K562 (cell line): ENCODE measurements around the gene LUC7L. TPM values are rescaled to one million over a fixed set of nuclear protein-coding genes. Genes with fewer than 3 reads are reported as not detected.

Experiments
- BRF1 ChIP-seq: IDR thresholded peaks from 3 replicates; pipeline ENCODE4 v1.6.1; 2011; ENCODE audit warnings: borderline replicate concordance, mild to moderate bottlenecking; ENCODE audit not compliant: insufficient read length; ENCODE audit errors: extremely low read depth
- DACH1 ChIP-seq: fragments of 450-650 bp; IDR thresholded peaks from 2 replicates; pipeline ENCODE4 v1.6.1; 2018; ENCODE audit not compliant: partially characterized antibody
- FOS ChIP-seq: IDR thresholded peaks from 3 replicates; pipeline ENCODE4 v1.6.1; 2011; ENCODE audit not compliant: insufficient read length; ENCODE audit errors: extremely low read depth
- MAFK ChIP-seq: IDR thresholded peaks from 2 replicates; pipeline ENCODE4 v1.6.1; 2011; ENCODE audit warnings: low read length, improper control_type of control experiment
- NFIC ChIP-seq: fragments of 450-650 bp; IDR thresholded peaks from 2 replicates; pipeline ENCODE4 v1.6.1; 2017; ENCODE audit warnings: mild to moderate bottlenecking, inconsistent platforms
- SAFB2 ChIP-seq: fragments of 200-400 bp; formaldehyde crosslinking; IDR thresholded peaks from 2 replicates; pipeline ENCODE4 v1.6.1; 2018; ENCODE audit warnings: borderline replicate concordance, low read length, low read depth, moderate library complexity; ENCODE audit not compliant: severe bottlenecking
- SP2 ChIP-seq: IDR thresholded peaks from 2 replicates; pipeline ENCODE4 v1.6.1; 2011; ENCODE audit warnings: mild to moderate bottlenecking, low read depth, low read length, moderate library complexity; ENCODE audit not compliant: poor library complexity, severe bottlenecking; ENCODE audit errors: extremely low read depth
- ZBTB26 ChIP-seq: fragments of 450-650 bp; formaldehyde crosslinking; IDR thresholded peaks from 2 replicates; pipeline ENCODE4 v1.4.0; 2022; ENCODE audit warnings: missing genetic modification characterization
- ZNF143 ChIP-seq: sonication (generic); formaldehyde crosslinking; IDR thresholded peaks from 2 replicates; pipeline ENCODE4 v1.9.0; 2022; ENCODE audit warnings: mild to moderate bottlenecking, missing genetic modification reagents
- ZNF175 ChIP-seq: fragments of 200-800 bp; sonication (Bioruptor generic); IDR thresholded peaks from 2 replicates; pipeline ENCODE4 v1.6.1; 2016; ENCODE audit warnings: low read depth, mild to moderate bottlenecking, missing genetic modification characterization, missing compliant biosample characterization
- ZNF592 ChIP-seq: fragments of 450-650 bp; IDR thresholded peaks from 2 replicates; pipeline ENCODE4 v1.6.1; 2017; ENCODE audit warnings: antibody characterized with exemption, mild to moderate bottlenecking
- polyA plus RNA-seq, 8 experiments: library from polyadenylated mRNA; depleted of rRNA in 4 of 8; stranded (reverse) in 5 of 8; unstranded in 3 of 8; fragments of >200 nt; fragmentation: Nextera tagmentation in 2 of 8; fragmentation: Illumina TruSeq in 1 of 8; extraction: Ambion mirVana in 2 of 8; extraction: Trizol in 1 of 8; gene quantifications; 2 replicates each; pipeline versions ENCODE4 v1.2.1 to v1.2.3, GENCODE V29; 2011 to 2014; ENCODE audit warnings: inconsistent platforms in 1 of 8, missing spikeins in 1 of 8
- total RNA-seq, 7 experiments: library from RNA; depleted of rRNA in 6 of 7; stranded (reverse); fragments of >200 nt in 6 of 7; fragmentation: Illumina TruSeq in 2 of 7; extraction: Trizol in 2 of 7; gene quantifications; 2 replicates each; pipeline versions ENCODE4 v1.2.1 to v1.2.3, GENCODE V29; 2011 to 2021; ENCODE audit warnings: low replicate concordance in 1 of 7
- TF ChIP-seq, protein P1 (sequence below): fragments of 450-650 bp; IDR thresholded peaks from 2 replicates; pipeline ENCODE4 v1.6.1; 2017; ENCODE audit warnings: mild to moderate bottlenecking, moderate library complexity
- TF ChIP-seq, protein P2 (sequence below), 2 experiments: fragments of 450-650 bp in 1 of 2; sonication (generic) in 1 of 2; formaldehyde crosslinking in 1 of 2; IDR thresholded peaks in 1 of 2; conservative IDR thresholded peaks in 1 of 2; 2 replicates each; pipeline versions ENCODE4 v1.6.1 to v1.8.1; 2016 to 2023; ENCODE audit warnings: mild to moderate bottlenecking in 2 of 2, moderate library complexity in 2 of 2, inconsistent platforms in 1 of 2, missing genetic modification reagents in 1 of 2
- TF ChIP-seq, protein P3 (sequence below): sonication (generic); formaldehyde crosslinking; IDR thresholded peaks from 2 replicates; pipeline ENCODE4 v1.8.1; 2023; ENCODE audit warnings: mild to moderate bottlenecking, missing genetic modification reagents

LUC7L gene
- total and polyA plus RNA-seq, 9 of the 15 experiments (the other 6 are each of a cell fraction or from before 2014, with no cell fraction given): 1.7 to 93.3 (median 59.5) TPM

DNA sequence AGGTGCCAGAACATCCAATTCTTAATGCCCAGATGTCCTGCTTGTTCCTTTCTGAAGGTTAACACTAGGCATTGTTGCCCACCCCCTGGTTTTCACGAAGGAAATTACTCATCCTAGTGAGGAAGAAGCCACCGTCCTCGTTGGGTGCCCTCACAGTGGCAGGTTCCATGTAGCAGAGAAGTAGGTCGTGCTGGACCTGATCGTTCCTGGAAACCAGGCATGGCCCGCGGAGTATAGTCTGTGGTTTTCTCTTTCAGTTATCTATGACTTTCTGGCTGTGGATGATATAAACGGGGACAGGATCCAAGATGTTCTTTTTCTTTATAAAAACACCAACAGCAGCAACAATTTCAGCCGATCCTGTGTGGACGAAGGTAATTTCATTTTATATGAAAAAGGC is 30.0 kb upstream of the LUC7L start (continued):
- TF ChIP-seq SAFB2 (no peak), NFIC (no peak), BRF1 (no peak), ZNF175 (CRISPR knock-in tag) (no peak), DACH1 (no peak), FOS (no peak), SP2 (no peak), ZBTB26 (CRISPR knock-in tag) (no peak), ZNF143 (no peak), ZNF592 (peak; percentile 23; the same call in 1 of the 2 replicates), MAFK (no peak)
- TF ChIP-seq, protein P1, sequence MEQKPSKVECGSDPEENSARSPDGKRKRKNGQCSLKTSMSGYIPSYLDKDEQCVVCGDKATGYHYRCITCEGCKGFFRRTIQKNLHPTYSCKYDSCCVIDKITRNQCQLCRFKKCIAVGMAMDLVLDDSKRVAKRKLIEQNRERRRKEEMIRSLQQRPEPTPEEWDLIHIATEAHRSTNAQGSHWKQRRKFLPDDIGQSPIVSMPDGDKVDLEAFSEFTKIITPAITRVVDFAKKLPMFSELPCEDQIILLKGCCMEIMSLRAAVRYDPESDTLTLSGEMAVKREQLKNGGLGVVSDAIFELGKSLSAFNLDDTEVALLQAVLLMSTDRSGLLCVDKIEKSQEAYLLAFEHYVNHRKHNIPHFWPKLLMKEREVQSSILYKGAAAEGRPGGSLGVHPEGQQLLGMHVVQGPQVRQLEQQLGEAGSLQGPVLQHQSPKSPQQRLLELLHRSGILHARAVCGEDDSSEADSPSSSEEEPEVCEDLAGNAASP: no peak
- TF ChIP-seq, protein P2, sequence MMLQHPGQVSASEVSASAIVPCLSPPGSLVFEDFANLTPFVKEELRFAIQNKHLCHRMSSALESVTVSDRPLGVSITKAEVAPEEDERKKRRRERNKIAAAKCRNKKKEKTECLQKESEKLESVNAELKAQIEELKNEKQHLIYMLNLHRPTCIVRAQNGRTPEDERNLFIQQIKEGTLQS (IDR thresholded peaks at IDR 0.05): no peak
- TF ChIP-seq, protein P2 (CRISPR knock-in tag; conservative IDR thresholded peaks at IDR 0.05): no peak
- TF ChIP-seq, protein P3, sequence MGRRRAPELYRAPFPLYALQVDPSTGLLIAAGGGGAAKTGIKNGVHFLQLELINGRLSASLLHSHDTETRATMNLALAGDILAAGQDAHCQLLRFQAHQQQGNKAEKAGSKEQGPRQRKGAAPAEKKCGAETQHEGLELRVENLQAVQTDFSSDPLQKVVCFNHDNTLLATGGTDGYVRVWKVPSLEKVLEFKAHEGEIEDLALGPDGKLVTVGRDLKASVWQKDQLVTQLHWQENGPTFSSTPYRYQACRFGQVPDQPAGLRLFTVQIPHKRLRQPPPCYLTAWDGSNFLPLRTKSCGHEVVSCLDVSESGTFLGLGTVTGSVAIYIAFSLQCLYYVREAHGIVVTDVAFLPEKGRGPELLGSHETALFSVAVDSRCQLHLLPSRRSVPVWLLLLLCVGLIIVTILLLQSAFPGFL (CRISPR knock-in tag): no peak
